ENCODE data around the gene BUB3.

Gene BUB3

GRCh38 chr10:123132576-123133477 lies 21.4 kb upstream of the BUB3 start:
- no peak overlapping the region for H2AFZ ChIP-seq (ENCODE audit: low read length)
- H3K27me3 ChIP-seq (ENCODE audit: insufficient read depth, low read length): no peaks in the 10 kb centered on the region; the same call in 1 of the 2 replicates
- H3K79me2 ChIP-seq (ENCODE audit: insufficient read depth, low read length): no peaks in the 10 kb centered on the region
- H4K20me1 ChIP-seq (ENCODE audit: insufficient read depth, low read length): no peaks in the 10 kb centered on the region
- peak overlapping the region; percentile 34 for H3K4me3 ChIP-seq (ENCODE audit: low read depth, low read length, poor library complexity, severe bottlenecking)
- TF ChIP-seq CTCF (IDR thresholded peaks at IDR 0.05; ENCODE audit: low read length) (peak; percentile 91), EZH2 (IDR thresholded peaks at IDR 0.05; ENCODE audit: borderline replicate concordance, low read length) (no peak)
- H3F3A ChIP-seq (ENCODE audit: insufficient read depth, low read length): no peaks in the 10 kb centered on the region
- peaks cover 10% of the 10 kb centered on the region for H3K4me1 ChIP-seq (ENCODE audit: insufficient read depth, low read length, severe bottlenecking)
- no peaks in the 10 kb centered on the region for H3K9me3 ChIP-seq (ENCODE audit: low read length)
- peak overlapping the region; percentile 21; the same call in 1 of the 2 replicates for H3K4me2 ChIP-seq (ENCODE audit: low read length)
- no peak overlapping the region for H3K27ac ChIP-seq (ENCODE audit: low read depth, low read length, poor library complexity, severe bottlenecking)
- H3K9ac ChIP-seq (ENCODE audit: low read length): no peak overlapping the region
- H3K9me2 ChIP-seq (ENCODE audit: low read depth, low read length): no peaks in the 10 kb centered on the region
- no peaks in the 10 kb centered on the region for H3K36me3 ChIP-seq (ENCODE audit: insufficient read depth, low read length)

- no peak overlapping the region for H3K4me3 ChIP-seq (ENCODE audit: low read depth, low read length, poor library complexity, severe bottlenecking)
- no peaks in the 10 kb centered on the region for H3K27me3 ChIP-seq (ENCODE audit: insufficient read depth, low read length)
- no peaks in the 10 kb centered on the region for H4K20me1 ChIP-seq (ENCODE audit: insufficient read depth, low read length)
- H3K27ac ChIP-seq (ENCODE audit: low read depth, low read length, poor library complexity, severe bottlenecking): no peak overlapping the region
- H3K9me3 ChIP-seq (ENCODE audit: low read length): no peaks in the 10 kb centered on the region
- H3K4me2 ChIP-seq (ENCODE audit: low read length): no peak overlapping the region
- no peaks in the 10 kb centered on the region for H3K36me3 ChIP-seq (ENCODE audit: insufficient read depth, low read length)
- H3K9ac ChIP-seq (ENCODE audit: low read length): no peak overlapping the region
- peaks cover 10% of the 10 kb centered on the region for H3K4me1 ChIP-seq (ENCODE audit: insufficient read depth, low read length, severe bottlenecking)
- no peak overlapping the region for H2AFZ ChIP-seq (ENCODE audit: low read length)
- no peaks in the 10 kb centered on the region for H3K79me2 ChIP-seq (ENCODE audit: insufficient read depth, low read length)
- no peak for TF ChIP-seq CTCF (IDR thresholded peaks at IDR 0.05; ENCODE audit: low read length)
- no peak for TF ChIP-seq EZH2 (IDR thresholded peaks at IDR 0.05; ENCODE audit: borderline replicate concordance, low read length)
- H3K9me2 ChIP-seq (ENCODE audit: low read depth, low read length): no peaks in the 10 kb centered on the region
- H3F3A ChIP-seq (ENCODE audit: insufficient read depth, low read length): no peaks in the 10 kb centered on the region
Observed at GRCh38 chr10:123133541-123134342, 20.5 kb upstream of the BUB3 start.

- Histone ChIP-seq H3K36me3 (ENCODE audit: insufficient read depth, low read length) (no peaks in the 10 kb centered on the region), H4K20me1 (ENCODE audit: insufficient read depth, low read length) (no peaks in the 10 kb centered on the region), H2AFZ (ENCODE audit: low read length) (no peak overlapping the region), H3K4me1 (ENCODE audit: insufficient read depth, low read length, severe bottlenecking) (peaks cover 10% of the 10 kb centered on the region), H3K9ac (ENCODE audit: low read length) (no peak overlapping the region), H3K27ac (ENCODE audit: low read depth, low read length, poor library complexity, severe bottlenecking) (no peak overlapping the region), H3K4me2 (ENCODE audit: low read length) (no peak overlapping the region), H3K27me3 (ENCODE audit: insufficient read depth, low read length) (no peaks in the 10 kb centered on the region), H3K9me2 (ENCODE audit: low read depth, low read length) (no peaks in the 10 kb centered on the region), H3K4me3 (ENCODE audit: low read depth, low read length, poor library complexity, severe bottlenecking) (no peak overlapping the region), H3F3A (ENCODE audit: insufficient read depth, low read length) (no peaks in the 10 kb centered on the region), H3K9me3 (ENCODE audit: low read length) (no peaks in the 10 kb centered on the region), H3K79me2 (ENCODE audit: insufficient read depth, low read length) (no peaks in the 10 kb centered on the region)
- TF ChIP-seq CTCF (IDR thresholded peaks at IDR 0.05; ENCODE audit: low read length): no peak
- TF ChIP-seq EZH2 (IDR thresholded peaks at IDR 0.05; ENCODE audit: borderline replicate concordance, low read length): no peak
Observed at GRCh38 chr10:123134343-123134914, 19.8 kb upstream of the BUB3 start.
